Endothelial cell of umbilical vein (primary cell): ENCODE data around the gene SLAIN2. TPM values are rescaled to one million over a fixed set of nuclear protein-coding genes. Genes with fewer than 3 reads are reported as not detected.

ENCODE experiments used
- BruUV-seq: library from RNA; stranded (reverse); fragments of 400-500 nt; replicated peaks from 2 replicates; lab custom pipeline; 2021; lab: Mats Ljungman, UMichigan
- CTCF ChIA-PET: fragments of 300-600, 350-600 bp; sonication (Branson Sonifier 250); formaldehyde crosslinking; loops from one replicate; lab custom pipeline; 2021; ENCODE audit warnings: antibody characterized with exemption, inconsistent platforms; lab: Charles Lee
- POLR2A ChIA-PET: fragments of 300-600, 350-600 bp; sonication (Branson Sonifier 250); formaldehyde crosslinking; loops from one replicate; lab custom pipeline; 2021; ENCODE audit warnings: antibody characterized with exemption, inconsistent platforms; lab: Charles Lee
- DNase-seq: peaks from one replicate; pipeline ENCODE4 v3.0.0-alpha.2; 2011; ENCODE audit warnings: low read depth, low spot score
- FAIRE-seq: peaks from 2 replicates; lab custom pipeline; 2011; peaks lifted over from hg19 to GRCh38; lab: Jason Lieb, UNC
- H2AFZ ChIP-seq: 2 replicates; pipeline ENCODE4 v1.6.0; 2012; ENCODE audit warnings: low read depth, low read length, control low read depth, inconsistent platforms
- H3K27ac ChIP-seq: 2 replicates; pipeline ENCODE4 v1.5.1; 2011; ENCODE audit warnings: low read depth, mild to moderate bottlenecking, control low read depth, low read length, moderate library complexity; ENCODE audit not compliant: insufficient read depth
- H3K27me3 ChIP-seq, 2 experiments: 2 replicates each; pipeline versions ENCODE4 v1.6.0 to v1.6.1; 2011; ENCODE audit warnings: low read length in 2 of 2, mixed read lengths in 1 of 2; ENCODE audit not compliant: control insufficient read depth in 2 of 2, insufficient read depth in 2 of 2
- H3K36me3 ChIP-seq, 2 experiments: 2 replicates in 1 of 2; 3 replicates in 1 of 2; pipeline ENCODE4 v1.5.1; 2011; ENCODE audit warnings: low read length in 2 of 2, mild to moderate bottlenecking in 1 of 2, moderate library complexity in 1 of 2; ENCODE audit not compliant: control insufficient read depth in 2 of 2, insufficient read depth in 2 of 2; ENCODE audit errors: extremely low read depth in 1 of 2
- H3K4me1 ChIP-seq: 3 replicates; pipeline ENCODE4 v1.5.1; 2011; ENCODE audit warnings: mild to moderate bottlenecking, low read length; ENCODE audit not compliant: control insufficient read depth, insufficient read depth; ENCODE audit errors: extremely low read depth
- H3K4me2 ChIP-seq: 2 replicates; pipeline ENCODE4 v1.6.1; 2011; ENCODE audit warnings: low read length, control low read depth, mixed read lengths; ENCODE audit not compliant: insufficient read depth
- H3K4me3 ChIP-seq, 3 experiments: fragments of 200-600 bp in 1 of 3; sonication (generic), shearing (Covaris generic) in 1 of 3; replicated peaks in 1 of 3; 2 replicates each; pipeline ENCODE4 v1.5.1; 2011 to 2016; ENCODE audit warnings: control low read depth in 3 of 3, low read length in 3 of 3, mild to moderate bottlenecking in 2 of 3, inconsistent platforms in 1 of 3, low read depth in 1 of 3, moderate library complexity in 1 of 3; ENCODE audit not compliant: insufficient read depth in 1 of 3
- H3K79me2 ChIP-seq: 2 replicates; pipeline ENCODE4 v1.6.0; 2012; ENCODE audit warnings: low read length, inconsistent platforms; ENCODE audit not compliant: control insufficient read depth, insufficient read depth
- H3K9ac ChIP-seq: replicated peaks from 2 replicates; pipeline ENCODE3; 2011; ENCODE audit warnings: low read length, control low read depth; ENCODE audit not compliant: insufficient read depth; ENCODE audit errors: extremely low read depth
- H3K9me1 ChIP-seq: replicated peaks from 3 replicates; pipeline ENCODE4 v1.6.0; 2011; ENCODE audit warnings: mild to moderate bottlenecking, low read length; ENCODE audit not compliant: control insufficient read depth, insufficient read depth; ENCODE audit errors: extremely low read depth
- H3K9me3 ChIP-seq: replicated peaks from 2 replicates; pipeline ENCODE4 v1.5.1; 2012; ENCODE audit warnings: low read length, inconsistent platforms; ENCODE audit not compliant: control insufficient read depth, insufficient read depth
- H4K20me1 ChIP-seq: replicated peaks from 2 replicates; pipeline ENCODE3; 2011; ENCODE audit warnings: mild to moderate bottlenecking, low read length; ENCODE audit not compliant: control insufficient read depth, insufficient read depth; ENCODE audit errors: extremely low read depth
- EZH2 ChIP-seq: IDR thresholded peaks from 2 replicates; pipeline ENCODE4 v1.6.1; 2012; ENCODE audit warnings: borderline replicate concordance, low read depth, mild to moderate bottlenecking, moderate library complexity, low read length, inconsistent platforms; ENCODE audit not compliant: severe bottlenecking
- FOS ChIP-seq: IDR thresholded peaks from 2 replicates; pipeline ENCODE4 v1.6.1; 2011; ENCODE audit warnings: mild to moderate bottlenecking, low read length, moderate library complexity, borderline replicate concordance; ENCODE audit not compliant: insufficient read depth
- GATA2 ChIP-seq: IDR thresholded peaks from 2 replicates; pipeline ENCODE4 v1.7.0; 2011; ENCODE audit warnings: low read depth, mild to moderate bottlenecking, moderate library complexity, mixed read lengths, low read length; ENCODE audit not compliant: insufficient read length, insufficient read depth
- JUN ChIP-seq: IDR thresholded peaks from 2 replicates; pipeline ENCODE4 v1.6.1; 2011; ENCODE audit warnings: borderline replicate concordance, low read depth; ENCODE audit not compliant: insufficient read length, insufficient read depth
- MYC ChIP-seq: IDR thresholded peaks from one replicate; pipeline ENCODE4 v1.6.1; 2011; ENCODE audit warnings: mild to moderate bottlenecking, low read depth, low read length
- POLR2AphosphoS5 ChIP-seq: IDR thresholded peaks from 2 replicates; pipeline ENCODE4 v1.6.1; 2012; ENCODE audit warnings: low read depth, mild to moderate bottlenecking, control low read depth, low read length, moderate library complexity; ENCODE audit not compliant: insufficient read depth
- dilution Hi-C: fragments of 300-500 bp; cut with MboI; formaldehyde crosslinking; loops from one replicate; pipeline ENCODE4 v1.15.0; 2019; ENCODE audit warnings: low sequenced_read_pairs; ENCODE audit not compliant: extremely low pct_ligation_motif_present
- intact Hi-C: fragments of 100-400 bp; cut with micrococcal nuclease; formaldehyde crosslinking; loops from one replicate; pipeline ENCODE4 v1.10.0; 2022
- polyA plus RNA-seq, 4 experiments: library from polyadenylated mRNA; depleted of rRNA in 3 of 4; stranded (reverse) in 3 of 4; unstranded in 1 of 4; fragments of >200 nt; gene quantifications; 2 replicates each; pipeline versions ENCODE4 v1.2.1 to v1.2.3, GENCODE V29; 2011 to 2012; ENCODE audit warnings: missing spikeins in 1 of 4
- total RNA-seq: library from RNA; stranded (reverse); gene quantifications from 2 replicates; pipeline ENCODE4 v1.2.3, GENCODE V29; 2021
- TF ChIP-seq, protein P1 (sequence below): IDR thresholded peaks from 2 replicates; pipeline ENCODE4 v1.6.1; 2011; ENCODE audit not compliant: insufficient read depth, insufficient read length
- TF ChIP-seq, protein P2 (sequence below), 2 donors: IDR thresholded peaks; 1 replicate in 1 of 2; 2 replicates in 1 of 2; pipeline ENCODE4 v1.5.1; 2011; ENCODE audit warnings: low read length in 2 of 2, mild to moderate bottlenecking in 2 of 2, moderate library complexity in 2 of 2, control low read depth in 1 of 2, inconsistent platforms in 1 of 2, low read depth in 1 of 2; ENCODE audit not compliant: insufficient read depth in 1 of 2; ENCODE audit errors: extremely low read depth in 1 of 2

SLAIN2 gene
- total and polyA plus RNA-seq, 2 donors (not counting 3 experiments of a cell fraction or from before 2014, with no cell fraction given), result 27.4 to 49.5 TPM

DNA sequence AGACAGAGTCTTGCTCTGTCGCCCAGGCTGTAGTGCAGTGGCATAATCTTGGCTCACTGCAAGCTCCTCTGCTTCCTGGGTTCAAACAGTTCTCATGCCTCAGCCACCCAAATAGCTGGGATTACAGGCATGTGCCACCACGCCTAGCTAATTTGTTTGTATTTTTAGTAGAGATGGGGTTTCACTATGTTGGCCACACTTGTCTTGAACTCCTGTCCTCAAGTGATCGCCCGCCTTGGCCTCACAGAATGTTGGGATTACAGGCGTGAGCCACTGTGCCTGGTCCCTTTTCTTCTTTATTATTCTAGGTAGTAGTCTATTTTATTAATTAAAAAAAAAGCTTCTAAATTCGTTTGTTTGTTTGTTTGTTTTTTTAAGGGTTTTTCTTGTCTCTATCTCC lies 59.1 kb downstream of the SLAIN2 start:
- no peak overlapping the region for H3K4me3 ChIP-seq
- BruUV-seq, result no TSS peak
- intact Hi-C loops (no loop called here), dilution Hi-C loops (no loop called here)
- no peak overlapping the region for H3K27ac ChIP-seq
- no peak overlapping the region for H3K4me2 ChIP-seq
- no peaks in the 10 kb centered on the region for H4K20me1 ChIP-seq
- no peaks in the 10 kb centered on the region for H3K27me3 ChIP-seq
- POLR2A ChIA-PET, result no interaction called here
- TF ChIP-seq, protein P1, sequence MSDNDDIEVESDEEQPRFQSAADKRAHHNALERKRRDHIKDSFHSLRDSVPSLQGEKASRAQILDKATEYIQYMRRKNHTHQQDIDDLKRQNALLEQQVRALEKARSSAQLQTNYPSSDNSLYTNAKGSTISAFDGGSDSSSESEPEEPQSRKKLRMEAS, result no peak
- TF ChIP-seq, protein P2, sequence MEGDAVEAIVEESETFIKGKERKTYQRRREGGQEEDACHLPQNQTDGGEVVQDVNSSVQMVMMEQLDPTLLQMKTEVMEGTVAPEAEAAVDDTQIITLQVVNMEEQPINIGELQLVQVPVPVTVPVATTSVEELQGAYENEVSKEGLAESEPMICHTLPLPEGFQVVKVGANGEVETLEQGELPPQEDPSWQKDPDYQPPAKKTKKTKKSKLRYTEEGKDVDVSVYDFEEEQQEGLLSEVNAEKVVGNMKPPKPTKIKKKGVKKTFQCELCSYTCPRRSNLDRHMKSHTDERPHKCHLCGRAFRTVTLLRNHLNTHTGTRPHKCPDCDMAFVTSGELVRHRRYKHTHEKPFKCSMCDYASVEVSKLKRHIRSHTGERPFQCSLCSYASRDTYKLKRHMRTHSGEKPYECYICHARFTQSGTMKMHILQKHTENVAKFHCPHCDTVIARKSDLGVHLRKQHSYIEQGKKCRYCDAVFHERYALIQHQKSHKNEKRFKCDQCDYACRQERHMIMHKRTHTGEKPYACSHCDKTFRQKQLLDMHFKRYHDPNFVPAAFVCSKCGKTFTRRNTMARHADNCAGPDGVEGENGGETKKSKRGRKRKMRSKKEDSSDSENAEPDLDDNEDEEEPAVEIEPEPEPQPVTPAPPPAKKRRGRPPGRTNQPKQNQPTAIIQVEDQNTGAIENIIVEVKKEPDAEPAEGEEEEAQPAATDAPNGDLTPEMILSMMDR (IDR thresholded peaks at IDR 0.05; ENCODE audit: extremely low read depth in 1 of 2, insufficient read depth in 1 of 2, low read depth in 1 of 2, low read length in 2 of 2), result no peak
- TF ChIP-seq FOS (no peak), EZH2 (no peak), GATA2 (no peak), POLR2AphosphoS5 (no peak), MYC (no peak), JUN (no peak)
- FAIRE-seq (no peak), DNase-seq (no peak)
- H2AFZ ChIP-seq, result no peak overlapping the region
- H3K9me3 ChIP-seq, result no peaks in the 10 kb centered on the region
- CTCF ChIA-PET, result interaction anchor here (3.2 kb wide), 1 partner anchor 9 kb away, joined by 6 read pairs; no protein-coding TSS in a partner anchor
- no peaks in the 10 kb centered on the region for H3K36me3 ChIP-seq
- no peak overlapping the region for H3K9ac ChIP-seq
- no peaks in the 10 kb centered on the region for H3K79me2 ChIP-seq
- H3K9me1 ChIP-seq, result no peaks in the 10 kb centered on the region
- no peaks in the 10 kb centered on the region for H3K4me1 ChIP-seq
